ENCODE data around the gene CNTFR. TPM values are rescaled to one million over a fixed set of nuclear protein-coding genes. Genes with fewer than 3 reads are reported as not detected.

Gene CNTFR
- total RNA-seq, 1 donor from 2014 or later = 7.4 TPM

GRCh38 chr9:34545497-34545896, 44.0 kb downstream of the CNTFR start:
- Mint-ChIP-seq H3K36me3 (ENCODE audit: low read depth, unreplicated experiment) (peaks cover 3% of the 10 kb centered on the region), H3K27me3 (ENCODE audit: low read depth, unreplicated experiment) (peaks cover 39% of the 10 kb centered on the region), H3K9me3 (ENCODE audit: unreplicated experiment) (no peaks in the 10 kb centered on the region), H3K4me3 (ENCODE audit: unreplicated experiment) (no peak overlapping the region), H3K27ac (ENCODE audit: unreplicated experiment) (no peak overlapping the region), H3K4me1 (ENCODE audit: low read depth, unreplicated experiment) (peaks cover 8% of the 10 kb centered on the region)
- Histone ChIP-seq H2AFZ (ENCODE audit: low read depth, low read length) (no peak overlapping the region), H3K9me3 (ENCODE audit: insufficient read depth, low read depth, low read length) (no peaks in the 10 kb centered on the region), H3K9ac (ENCODE audit: low read length) (no peak overlapping the region), H3K27ac (ENCODE audit: low read depth, low read length) (no peak overlapping the region), H4K20me1 (ENCODE audit: insufficient read depth, low read length) (peaks cover 5% of the 10 kb centered on the region), H3K27me3 (ENCODE audit: insufficient read depth, low read length) (peaks cover 17% of the 10 kb centered on the region), H3K4me2 (ENCODE audit: low read length) (no peak overlapping the region), H3K36me3 (ENCODE audit: insufficient read depth, low read length) (no peaks in the 10 kb centered on the region), H3K79me2 (ENCODE audit: insufficient read depth, low read length) (no peaks in the 10 kb centered on the region), H3K4me1 (ENCODE audit: insufficient read depth, low read length) (no peaks in the 10 kb centered on the region), H3K4me3 (ENCODE audit: insufficient read depth, low read depth, low read length) (no peak overlapping the region)
- no peak for TF ChIP-seq EZH2 (IDR thresholded peaks at IDR 0.05; ENCODE audit: insufficient read depth, low read length)
- no peak for TF ChIP-seq CTCF (IDR thresholded peaks at IDR 0.05; ENCODE audit: insufficient read depth, low read depth, low read length)
- DNase-seq (ENCODE audit: low read depth) = no peak
- FAIRE-seq = no peak

- H3K4me1 Mint-ChIP-seq (ENCODE audit: low read depth, unreplicated experiment) = peaks cover 9% of the 10 kb centered on the region
Measured at GRCh38 chr9:34544035-34544434, 45.5 kb downstream of the CNTFR start.

More at GRCh38 chr9:34544035-34544434, 45.5 kb downstream of the CNTFR start:
- no peak overlapping the region for H3K4me2 ChIP-seq (ENCODE audit: low read length)
- peaks cover 17% of the 10 kb centered on the region for H3K27me3 ChIP-seq (ENCODE audit: insufficient read depth, low read length)
- peaks cover 34% of the 10 kb centered on the region for H3K27me3 Mint-ChIP-seq (ENCODE audit: low read depth, unreplicated experiment)
- H3K4me3 ChIP-seq (ENCODE audit: insufficient read depth, low read depth, low read length) = no peak overlapping the region
- no peak overlapping the region for H3K4me3 Mint-ChIP-seq (ENCODE audit: unreplicated experiment)
- H3K9me3 Mint-ChIP-seq (ENCODE audit: unreplicated experiment) = peaks cover 1% of the 10 kb centered on the region
- H3K27ac ChIP-seq (ENCODE audit: low read depth, low read length) = no peak overlapping the region
- H3K9me3 ChIP-seq (ENCODE audit: insufficient read depth, low read depth, low read length) = no peaks in the 10 kb centered on the region
- H2AFZ ChIP-seq (ENCODE audit: low read depth, low read length) = no peak overlapping the region
- H3K36me3 Mint-ChIP-seq (ENCODE audit: low read depth, unreplicated experiment) = peaks cover 3% of the 10 kb centered on the region
- H3K36me3 ChIP-seq (ENCODE audit: insufficient read depth, low read length) = no peaks in the 10 kb centered on the region
- TF ChIP-seq EZH2 (IDR thresholded peaks at IDR 0.05; ENCODE audit: insufficient read depth, low read length) = no peak
- TF ChIP-seq CTCF (IDR thresholded peaks at IDR 0.05; ENCODE audit: insufficient read depth, low read depth, low read length) = no peak
- no peak overlapping the region for H3K9ac ChIP-seq (ENCODE audit: low read length)
- DNase-seq (ENCODE audit: low read depth) (no peak), FAIRE-seq (no peak)
- H3K4me1 ChIP-seq (ENCODE audit: insufficient read depth, low read length) = no peaks in the 10 kb centered on the region
- H3K27ac Mint-ChIP-seq (ENCODE audit: unreplicated experiment) = no peak overlapping the region
- peaks cover 5% of the 10 kb centered on the region for H4K20me1 ChIP-seq (ENCODE audit: insufficient read depth, low read length)
- H3K79me2 ChIP-seq (ENCODE audit: insufficient read depth, low read length) = no peaks in the 10 kb centered on the region

Data from astrocyte (in vitro differentiated cells and primary cell).